H1 (cell line): ENCODE results near the gene CKB. TPM values are rescaled to one million over a fixed set of nuclear protein-coding genes. Genes with fewer than 3 reads are reported as not detected.

Experiments
- ASH2L ChIP-seq: fragments of 200-600, 300-600 bp; sonication (generic); IDR thresholded peaks from one replicate; pipeline ENCODE4 v1.7.1; 2017; ENCODE audit warnings: low read length
- ATF3 ChIP-seq: IDR thresholded peaks from 2 replicates; pipeline ENCODE4 v1.6.1; 2011; ENCODE audit warnings: low read depth, mild to moderate bottlenecking, low read length; ENCODE audit not compliant: insufficient read depth
- CTBP2 ChIP-seq: IDR thresholded peaks from 2 replicates; pipeline ENCODE4 v1.7.0; 2011; ENCODE audit warnings: borderline replicate concordance, mild to moderate bottlenecking, moderate library complexity, mixed read lengths, low read length; ENCODE audit not compliant: insufficient read depth, insufficient read length
- GABPA ChIP-seq: IDR thresholded peaks from 2 replicates; pipeline ENCODE4 v1.6.1; 2011; ENCODE audit warnings: mild to moderate bottlenecking, low read length, moderate library complexity, borderline replicate concordance; ENCODE audit not compliant: insufficient read depth
- HDAC2 ChIP-seq, 2 experiments: fragments of 300-600 bp in 1 of 2; sonication (generic) in 1 of 2; IDR thresholded peaks; 2 replicates each; pipeline ENCODE4 v1.6.1; 2011 to 2012; ENCODE audit warnings: low read depth in 2 of 2, low read length in 2 of 2, mild to moderate bottlenecking in 2 of 2, moderate library complexity in 2 of 2, borderline replicate concordance in 1 of 2, inconsistent platforms in 1 of 2
- KDM5A ChIP-seq: fragments of 200-600 bp; IDR thresholded peaks from 2 replicates; pipeline ENCODE4 v1.7.1; 2012; ENCODE audit warnings: mild to moderate bottlenecking, low read length, inconsistent platforms, mixed read lengths
- PHF8 ChIP-seq: fragments of 200-600 bp; sonication (generic); conservative IDR thresholded peaks from 2 replicates; pipeline ENCODE4 v1.7.1; 2012; ENCODE audit warnings: low read depth, mild to moderate bottlenecking, inconsistent platforms, low read length, moderate library complexity
- POLR2AphosphoS5 ChIP-seq: IDR thresholded peaks from 2 replicates; pipeline ENCODE4 v1.6.1; 2011; ENCODE audit warnings: low read depth, low read length
- RBBP5 ChIP-seq: IDR thresholded peaks from 2 replicates; pipeline ENCODE4 v1.7.1; 2012; ENCODE audit warnings: low read depth, mild to moderate bottlenecking, inconsistent platforms, low read length, moderate library complexity, borderline replicate concordance
- SRF ChIP-seq: IDR thresholded peaks from 2 replicates; pipeline ENCODE4 v1.6.1; 2011; ENCODE audit warnings: mild to moderate bottlenecking, low read depth, low read length, moderate library complexity
- TAF7 ChIP-seq: optimal IDR thresholded peaks from 2 replicates; pipeline ENCODE3; 2011; ENCODE audit warnings: low read depth, mild to moderate bottlenecking, inconsistent platforms, low read length, moderate library complexity, borderline replicate concordance
- TBP ChIP-seq: IDR thresholded peaks from 2 replicates; pipeline ENCODE4 v1.6.1; 2011; ENCODE audit warnings: low read depth, low read length, improper control_type of control experiment
- YY1 ChIP-seq: IDR thresholded peaks from 2 replicates; pipeline ENCODE4 v1.6.1; 2011; ENCODE audit warnings: low read depth, mild to moderate bottlenecking, low read length
- ZNF274 ChIP-seq: IDR thresholded peaks from 2 replicates; pipeline ENCODE4 v1.7.0; 2012; ENCODE audit warnings: low read length, borderline replicate concordance; ENCODE audit errors: extremely low read depth
- polyA plus RNA-seq, 7 experiments: library from polyadenylated mRNA; depleted of rRNA in 3 of 7; stranded (reverse) in 5 of 7; unstranded in 2 of 7; fragments of >200 nt in 5 of 7; fragments of 200-250 nt in 2 of 7; gene quantifications; 1 replicate in 5 of 7; 2 replicates in 1 of 7; 4 replicates in 1 of 7; pipeline versions ENCODE4 v1.2.1 to v1.2.3, GENCODE V29; 2011 to 2013; ENCODE audit warnings: missing spikeins in 2 of 7, mixed read lengths in 2 of 7
- total RNA-seq: library from RNA; stranded (reverse); fragmentation: NEBNext Ultra II Directional; extraction: Animal tissue kit (Norgen Biotek cat#: 25700); gene quantifications from 2 replicates; pipeline ENCODE4 v1.2.1, GENCODE V29; 2021
- TF ChIP-seq, protein P1 (sequence below): IDR thresholded peaks from 2 replicates; pipeline ENCODE4 v1.6.1; 2012; ENCODE audit warnings: inconsistent platforms

The CKB gene
- total and polyA plus RNA-seq, 2 of the 8 experiments (the other 6 are each of a cell fraction or from before 2014, with no cell fraction given), result 538 to 950 TPM

DNA sequence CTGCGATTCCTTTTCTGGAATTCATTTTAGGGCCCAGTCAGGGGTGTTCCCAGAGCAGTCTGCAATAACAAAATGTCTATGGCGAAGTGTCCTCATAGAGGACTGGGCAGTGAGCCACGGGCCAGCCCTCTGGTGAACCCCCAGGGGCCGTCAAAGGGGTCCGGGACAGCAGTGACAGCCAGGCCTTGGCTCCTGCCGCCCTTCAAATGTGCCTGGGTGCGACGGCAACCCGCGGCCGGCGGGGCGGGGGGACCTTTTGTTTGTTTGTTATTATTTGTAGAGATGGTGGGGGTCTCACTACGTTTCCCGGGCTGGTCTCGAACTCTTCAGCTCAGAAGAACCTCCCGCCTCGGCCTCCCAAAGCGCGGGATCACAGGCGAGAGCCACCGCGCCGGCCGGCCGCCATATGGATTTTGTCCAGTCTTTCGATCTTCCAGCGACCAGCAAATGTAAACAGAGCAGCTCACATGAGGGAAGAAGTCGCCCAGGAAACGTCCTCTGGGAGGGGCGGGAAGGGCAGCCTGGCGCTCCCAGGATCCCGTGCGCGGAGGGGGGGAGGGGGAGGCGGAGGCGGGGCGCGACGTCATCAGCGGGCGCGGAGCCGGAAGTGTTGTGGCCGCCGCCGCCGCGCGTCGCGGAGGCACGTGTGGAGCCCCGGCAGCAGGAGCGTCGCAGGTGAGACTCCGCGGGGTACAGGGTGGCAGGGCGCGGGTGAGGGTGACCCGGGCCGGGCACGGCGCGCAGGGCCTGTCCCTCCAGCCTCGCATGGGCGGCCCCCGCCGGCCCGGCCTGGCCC, 6.2 kb upstream of the CKB start, which contains the start of gene TRMT61A (continued):
- TF ChIP-seq TAF7 (peak; percentile 55), PHF8 (peak; percentile 80), ASH2L (peak; percentile 22), ZNF274 (no peak), SRF (peak; percentile 64), KDM5A (0 out of 2 replicates have a peak, but pooled peaks have one; percentile 27), YY1 (0 out of 2 replicates have a peak, but pooled peaks have one; percentile 11), HDAC2 (IDR thresholded peaks at IDR 0.05; ENCODE audit: borderline replicate concordance in 1 of 2, low read depth in 2 of 2, low read length in 2 of 2) (0 out of 4 replicates have a peak, but pooled peaks of 1 of the 2 experiments have one; percentile 89), GABPA (no peak), CTBP2 (no peak), ATF3 (peak; percentile 62; the same call in 1 of the 2 replicates), POLR2AphosphoS5 (peak; percentile 50), RBBP5 (0 out of 2 replicates have a peak, but pooled peaks have one; percentile 56), TBP (0 out of 2 replicates have a peak, but pooled peaks have one; percentile 33)
- TF ChIP-seq, protein P1, sequence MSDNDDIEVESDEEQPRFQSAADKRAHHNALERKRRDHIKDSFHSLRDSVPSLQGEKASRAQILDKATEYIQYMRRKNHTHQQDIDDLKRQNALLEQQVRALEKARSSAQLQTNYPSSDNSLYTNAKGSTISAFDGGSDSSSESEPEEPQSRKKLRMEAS, result peak; percentile 96
